Measurements from ENCODE around the gene ZBBX. TPM values are rescaled to one million over a fixed set of nuclear protein-coding genes. Genes with fewer than 3 reads are reported as not detected.

ZBBX gene
- total and polyA plus RNA-seq, 10 of the 15 experiments (the other 5 are each of a cell fraction or from before 2014, with no cell fraction given): 0.01 to 0.34 (median 0.17) TPM; not detected in 6

DNA sequence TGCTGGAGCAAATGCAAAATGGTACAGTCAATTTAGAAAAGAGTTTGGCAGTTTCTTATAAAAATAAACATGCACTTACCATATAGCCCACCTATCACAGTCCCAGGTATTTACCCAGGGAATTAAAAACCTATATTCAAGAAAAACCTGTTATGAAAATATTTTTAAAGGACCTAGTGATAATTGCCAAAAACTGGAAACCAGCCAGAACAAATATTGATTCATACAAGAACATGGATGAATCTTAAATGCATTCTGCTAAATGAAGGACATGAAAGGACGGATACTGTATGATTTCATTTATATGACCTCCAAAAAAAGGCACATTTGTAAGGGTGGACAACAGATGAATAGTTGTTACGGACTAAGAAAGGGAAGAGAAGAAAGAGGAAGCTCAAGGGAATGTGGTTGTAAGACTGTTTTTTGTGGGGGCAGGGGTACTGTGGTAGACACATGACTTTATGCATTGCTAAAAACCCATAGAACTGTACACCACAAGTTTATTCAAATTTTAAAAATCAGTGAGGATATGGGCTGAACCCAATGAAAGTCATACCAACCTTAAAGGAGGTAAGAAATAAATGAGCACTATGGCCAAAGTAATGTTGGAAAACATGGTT lies 61.0 kb downstream of the ZBBX start:
- no TSS peak for BruUV-seq (replicated peaks)
- no peak overlapping the region for H3K4me2 ChIP-seq (ENCODE audit: control insufficient read depth, insufficient read depth)
- in situ Hi-C loops (cut with MboI): no loop called here
- no peaks in the 10 kb centered on the region for H3K36me3 ChIP-seq (ENCODE audit: control insufficient read depth in 2 of 2, insufficient read depth in 2 of 2, low read length in 1 of 2)
- no peak overlapping the region for H3K27ac ChIP-seq (ENCODE audit: control insufficient read depth, insufficient read depth)
- ChIA-PET CTCF (no interaction called here), SMC1A (ENCODE audit: uncharacterized antibody, unreplicated experiment) (no interaction called here), POLR2A (no interaction called here), RAD21 (ENCODE audit: unreplicated experiment) (interaction anchor here (0.6 kb wide), 1 partner anchor 1433 kb away, joined by 3 read pairs; no protein-coding TSS in a partner anchor)
- H3K9me3 ChIP-seq (replicated peaks; ENCODE audit: control insufficient read depth, insufficient read depth, low read length): no peaks in the 10 kb centered on the region
- no peak overlapping the region for H3K9ac ChIP-seq (ENCODE audit: control insufficient read depth, insufficient read depth, low read length)
- no peak for ATAC-seq
- H3K27me3 ChIP-seq (replicated peaks in 1 of 2; ENCODE audit: control insufficient read depth in 2 of 2, insufficient read depth in 2 of 2, low read length in 1 of 2): no peaks in the 10 kb centered on the region
- FAIRE-seq: no peak
- TF ChIP-seq, protein P1, sequence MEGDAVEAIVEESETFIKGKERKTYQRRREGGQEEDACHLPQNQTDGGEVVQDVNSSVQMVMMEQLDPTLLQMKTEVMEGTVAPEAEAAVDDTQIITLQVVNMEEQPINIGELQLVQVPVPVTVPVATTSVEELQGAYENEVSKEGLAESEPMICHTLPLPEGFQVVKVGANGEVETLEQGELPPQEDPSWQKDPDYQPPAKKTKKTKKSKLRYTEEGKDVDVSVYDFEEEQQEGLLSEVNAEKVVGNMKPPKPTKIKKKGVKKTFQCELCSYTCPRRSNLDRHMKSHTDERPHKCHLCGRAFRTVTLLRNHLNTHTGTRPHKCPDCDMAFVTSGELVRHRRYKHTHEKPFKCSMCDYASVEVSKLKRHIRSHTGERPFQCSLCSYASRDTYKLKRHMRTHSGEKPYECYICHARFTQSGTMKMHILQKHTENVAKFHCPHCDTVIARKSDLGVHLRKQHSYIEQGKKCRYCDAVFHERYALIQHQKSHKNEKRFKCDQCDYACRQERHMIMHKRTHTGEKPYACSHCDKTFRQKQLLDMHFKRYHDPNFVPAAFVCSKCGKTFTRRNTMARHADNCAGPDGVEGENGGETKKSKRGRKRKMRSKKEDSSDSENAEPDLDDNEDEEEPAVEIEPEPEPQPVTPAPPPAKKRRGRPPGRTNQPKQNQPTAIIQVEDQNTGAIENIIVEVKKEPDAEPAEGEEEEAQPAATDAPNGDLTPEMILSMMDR (IDR thresholded peaks at IDR 0.05 in 2 of 3, conservative IDR thresholded peaks at IDR 0.05 in 1 of 3; ENCODE audit: control insufficient read depth in 2 of 3, extremely low read depth in 1 of 3, insufficient read depth in 1 of 3, low read depth in 3 of 3, low read length in 3 of 3): no peak
- TF ChIP-seq, protein P2, sequence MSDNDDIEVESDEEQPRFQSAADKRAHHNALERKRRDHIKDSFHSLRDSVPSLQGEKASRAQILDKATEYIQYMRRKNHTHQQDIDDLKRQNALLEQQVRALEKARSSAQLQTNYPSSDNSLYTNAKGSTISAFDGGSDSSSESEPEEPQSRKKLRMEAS (IDR thresholded peaks at IDR 0.05; ENCODE audit: low read depth, low read length): no peak
- no peak for TF ChIP-seq FOXK2 (IDR thresholded peaks at IDR 0.05)
- TF ChIP-seq ZNF592 (IDR thresholded peaks at IDR 0.05): no peak
- no peak for TF ChIP-seq SIX5 (IDR thresholded peaks at IDR 0.05; ENCODE audit: low read depth, low read length, severe bottlenecking)
- no peaks in the 10 kb centered on the region for H3K4me1 ChIP-seq (ENCODE audit: control insufficient read depth, insufficient read depth, low read length)
- no peak overlapping the region for H2AFZ ChIP-seq (ENCODE audit: control insufficient read depth, low read depth, low read length)
- intact Hi-C loops (cut with micrococcal nuclease; ENCODE audit: unreplicated experiment): no loop called here
- WGBS (ENCODE audit: insufficient coverage, insufficient replicate concordance, low lambda C conversion rate, missing lambda C conversion rate): 0% methylated on average over 2 of the region's 2 CpGs
- H4K20me1 ChIP-seq (ENCODE audit: control insufficient read depth, insufficient read depth): no peaks in the 10 kb centered on the region
- H3K79me2 ChIP-seq (ENCODE audit: control insufficient read depth, insufficient read depth, low read length): no peaks in the 10 kb centered on the region
- H3K4me3 ChIP-seq: no peak overlapping the region
- no peak for DNase-seq (ENCODE audit: low read depth, low spot score)
